ENCODE results near the gene ZFYVE9. TPM values are rescaled to one million over a fixed set of nuclear protein-coding genes. Genes with fewer than 3 reads are reported as not detected.

Gene ZFYVE9
- total and polyA plus RNA-seq, 2 of the 4 experiments (the other 2 are of a cell fraction) = 8.3 to 28.7 TPM

DNA sequence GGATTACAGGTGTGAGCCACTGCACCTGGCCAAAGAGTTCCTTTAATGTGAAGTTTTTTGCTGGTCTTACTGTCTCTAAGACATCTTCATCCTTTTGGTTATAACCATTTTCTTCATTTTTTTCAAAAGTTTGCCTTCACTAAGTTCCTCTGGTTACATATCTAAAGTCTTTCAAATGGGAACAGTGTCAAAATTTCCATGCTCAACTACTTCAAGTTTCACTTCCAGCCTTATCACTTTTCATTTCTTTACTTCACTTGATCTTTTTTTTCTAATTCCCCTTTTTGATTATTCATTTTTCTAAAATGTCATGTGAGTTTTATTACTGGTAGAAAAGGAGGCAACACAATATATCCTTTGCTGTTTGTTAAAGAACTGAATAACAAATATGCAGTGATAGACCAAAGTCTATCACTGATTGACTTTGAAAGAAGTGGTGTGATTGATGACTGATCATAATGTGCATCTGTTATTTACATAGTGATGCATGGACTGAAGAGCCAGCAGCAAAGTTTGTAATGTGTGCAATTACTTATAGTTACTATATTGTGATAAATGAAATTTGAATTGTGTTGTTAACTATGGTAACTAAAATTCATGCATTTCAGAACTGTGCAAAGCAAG lies 16.0 kb upstream of the ZFYVE9 start:
- ChIA-PET CTCF (interaction anchor here (1.0 to 2.5 kb wide), 3 partner anchors 166 to 223 kb away, joined by 3 to 20 read pairs (median 10); no protein-coding TSS in a partner anchor), POLR2A (ENCODE audit: unreplicated experiment) (no interaction called here)

More for the DNA sequence above, 16.0 kb upstream of the ZFYVE9 start:
- no TSS peak for BruUV-seq (replicated peaks)
- no peaks in the 10 kb centered on the region for H3K9me3 ChIP-seq (ENCODE audit: control insufficient read depth, insufficient read depth, low read length)
- H2BK5ac ChIP-seq (ENCODE audit: low read depth, low read length, poor library complexity, severe bottlenecking) = no peak overlapping the region
- no peaks in the 10 kb centered on the region for H4K20me1 ChIP-seq (ENCODE audit: insufficient read depth, low read length)
- no peak overlapping the region for H3K18ac ChIP-seq (ENCODE audit: low read depth, low read length)
- no peak overlapping the region for H3K4me2 ChIP-seq (ENCODE audit: low read depth, low read length)
- no peak overlapping the region for H3K4ac ChIP-seq (ENCODE audit: low read depth, low read length)
- intact Hi-C loops (cut with micrococcal nuclease) (loop anchor here (2.0 to 5.0 kb wide), 2 partner anchors 223 to 561 kb away; no protein-coding TSS in a partner anchor), in situ Hi-C loops (cut with MboI; ENCODE audit: low sequenced_read_pairs) (loop anchor here (5.0 kb wide), 1 partner anchor 171 kb away; no protein-coding TSS in a partner anchor), dilution Hi-C loops (cut with HindIII; ENCODE audit: low sequenced_read_pairs, unreplicated experiment) (no loop called here)
- no peak overlapping the region for H4K91ac ChIP-seq (ENCODE audit: insufficient read depth, low read depth, low read length)
- no peak overlapping the region for H3K23ac ChIP-seq (ENCODE audit: low read depth, low read length)
- H2AK5ac ChIP-seq (ENCODE audit: low read depth, low read length) = no peak overlapping the region
- H3K27ac ChIP-seq (ENCODE audit: insufficient read depth, low read length) = no peak overlapping the region
- H2AK9ac ChIP-seq (replicated peaks; ENCODE audit: low read depth, low read length, poor library complexity) = no peak overlapping the region
- no peak overlapping the region for H4K5ac ChIP-seq (ENCODE audit: low read depth, low read length)
- no peak overlapping the region for H3K14ac ChIP-seq (replicated peaks; ENCODE audit: low read depth, low read length)
- H2BK120ac ChIP-seq (ENCODE audit: low read depth, low read length) = no peak overlapping the region
- H3K56ac ChIP-seq (ENCODE audit: extremely low read depth, insufficient read depth, low read length) = no peak overlapping the region
- no peak overlapping the region for H2AFZ ChIP-seq (replicated peaks; ENCODE audit: low read length, poor library complexity)
- no peaks in the 10 kb centered on the region for H3K79me1 ChIP-seq (ENCODE audit: low read depth in 1 of 2, low read length in 2 of 2)
- no peak overlapping the region for H2BK20ac ChIP-seq (ENCODE audit: low read depth, low read length)
- H3K9ac ChIP-seq (ENCODE audit: low read depth, low read length) = no peak overlapping the region
- no peaks in the 10 kb centered on the region for H3K4me1 ChIP-seq (ENCODE audit: control insufficient read depth, insufficient read depth, low read length)
- H3K36me3 ChIP-seq (ENCODE audit: control insufficient read depth, insufficient read depth, low read length) = no peaks in the 10 kb centered on the region
- no peak for ATAC-seq (ENCODE audit: low read depth)
- H4K8ac ChIP-seq (ENCODE audit: low read depth in 2 of 2, low read length in 2 of 2) = no peak overlapping the region
- H3K4me3 ChIP-seq (ENCODE audit: insufficient read depth, low read depth, low read length) = no peak overlapping the region
- no peak overlapping the region for H2BK15ac ChIP-seq (ENCODE audit: low read depth, low read length)
- no peaks in the 10 kb centered on the region; the same call in 1 of the 2 replicates for H3K27me3 ChIP-seq (ENCODE audit: control insufficient read depth, insufficient read depth, low read length)
- no peak for TF ChIP-seq RFX5 (IDR thresholded peaks at IDR 0.05; ENCODE audit: low read depth, low read length)
- no peak for TF ChIP-seq RAD21 (IDR thresholded peaks at IDR 0.05; ENCODE audit: low read length)
- no peak for TF ChIP-seq CEBPB (IDR thresholded peaks at IDR 0.05; ENCODE audit: low read depth, low read length)
- no peaks in the 10 kb centered on the region for H3K9me1 ChIP-seq (ENCODE audit: insufficient read depth, low read length)
- DNase-seq = no peak

All from IMR-90 (cell line).